Measurements from ENCODE around the gene SH3GL1. TPM values are rescaled to one million over a fixed set of nuclear protein-coding genes. Genes with fewer than 3 reads are reported as not detected.
A peak's percentile ranks its signal among the peaks of the same experiment; 100 is the strongest.

SH3GL1 gene
- total RNA-seq, 2 experiments from 2014 or later = 39.3 to 40.9 TPM

GRCh38 chr19:4376028-4376670, 24.2 kb downstream of the SH3GL1 start:
- peaks cover 10% of the 10 kb centered on the region for H3K36me3 Mint-ChIP-seq (ENCODE audit: low read depth)
- H3K4me1 Mint-ChIP-seq (ENCODE audit: low read depth) = peaks cover 44% of the 10 kb centered on the region
- no peaks in the 10 kb centered on the region for H3K27me3 Mint-ChIP-seq
- Histone ChIP-seq H3K4me1 (ENCODE audit: insufficient read depth, low read length) (peaks cover 100% of the 10 kb centered on the region), H3K27me3 (ENCODE audit: control insufficient read depth in 1 of 2, insufficient read depth in 2 of 2, low read length in 2 of 2) (no peaks in the 10 kb centered on the region), H3K36me3 (ENCODE audit: insufficient read depth, low read length) (peaks cover 25% of the 10 kb centered on the region), H3K4me3 (ENCODE audit: low read length) (no peak overlapping the region), H3K27ac (ENCODE audit: low read depth in 1 of 2, low read length in 2 of 2) (no peak overlapping the region), H3K9me3 (ENCODE audit: control insufficient read depth in 1 of 2, insufficient read depth in 1 of 2, low read length in 2 of 2) (no peaks in the 10 kb centered on the region)
- H3K9me3 Mint-ChIP-seq = no peaks in the 10 kb centered on the region
- peak overlapping the region; percentile 74 for H3K4me3 Mint-ChIP-seq
- intact Hi-C loops (cut with DNase I, micrococcal nuclease) = no loop called here
- peak overlapping the region; percentile 71 for H3K27ac Mint-ChIP-seq
- ChIA-PET POLR2A (interaction anchor here (1.4 kb wide), 1 partner anchor 26 kb away, joined by 4 read pairs; the partner anchor contains the start of gene CHAF1A), CTCF (interaction anchor here (1.2 to 2.2 kb wide), 2 partner anchors 22 to 24 kb away, joined by 4 to 8 read pairs; partner anchors contain the start of gene SH3GL1)
- TF ChIP-seq CTCF (IDR thresholded peaks at IDR 0.05) = no peak
- ATAC-seq (ENCODE audit: poor library complexity) (no peak), DNase-seq (no peak)

- no peak overlapping the region for H3K27ac ChIP-seq (ENCODE audit: low read depth in 1 of 2, low read length in 2 of 2)
- no peaks in the 10 kb centered on the region for H3K27me3 ChIP-seq (ENCODE audit: control insufficient read depth in 1 of 2, insufficient read depth in 2 of 2, low read length in 2 of 2)
- H3K4me3 ChIP-seq (ENCODE audit: low read length) = no peak overlapping the region
- intact Hi-C loops (cut with DNase I, micrococcal nuclease) = loop anchor here in 1 of 2 experiments (2.0 kb wide), 1 partner anchor 15 kb away; no protein-coding TSS in a partner anchor
- Mint-ChIP-seq H3K4me1 (ENCODE audit: low read depth) (peaks cover 44% of the 10 kb centered on the region), H3K27ac (peak overlapping the region; percentile 71), H3K4me3 (no peak overlapping the region), H3K27me3 (no peaks in the 10 kb centered on the region), H3K9me3 (no peaks in the 10 kb centered on the region), H3K36me3 (ENCODE audit: low read depth) (peaks cover 10% of the 10 kb centered on the region)
- TF ChIP-seq CTCF (IDR thresholded peaks at IDR 0.05) = no peak
- ChIA-PET POLR2A (interaction anchor here (1.4 kb wide), 1 partner anchor 27 kb away, joined by 4 read pairs; the partner anchor contains the start of gene CHAF1A), CTCF (interaction anchor here (0.7 to 2.2 kb wide), 3 partner anchors 23 to 32 kb away, joined by 4 to 8 read pairs (median 4); partner anchors contain the start of genes MPND and SH3GL1)
- H3K4me1 ChIP-seq (ENCODE audit: insufficient read depth, low read length) = peaks cover 100% of the 10 kb centered on the region
- no peak for ATAC-seq (ENCODE audit: poor library complexity)
- H3K36me3 ChIP-seq (ENCODE audit: insufficient read depth, low read length) = peaks cover 28% of the 10 kb centered on the region
- DNase-seq = no peak
- no peaks in the 10 kb centered on the region for H3K9me3 ChIP-seq (ENCODE audit: control insufficient read depth in 1 of 2, insufficient read depth in 1 of 2, low read length in 2 of 2)
Measured at GRCh38 chr19:4375164-4376027, 25.0 kb downstream of the SH3GL1 start.

GRCh38 chr19:4374498-4375163, 25.7 kb downstream of the SH3GL1 start:
- peaks cover 42% of the 10 kb centered on the region for H3K4me1 Mint-ChIP-seq (ENCODE audit: low read depth)
- ChIA-PET CTCF (interaction anchor here (0.7 to 1.2 kb wide), 2 partner anchors 24 to 31 kb away, joined by 4 read pairs; partner anchors contain the start of gene MPND), POLR2A (interaction anchor here (1.4 kb wide), 1 partner anchor 28 kb away, joined by 4 read pairs; the partner anchor contains the start of gene CHAF1A)
- H3K9me3 Mint-ChIP-seq = no peaks in the 10 kb centered on the region
- Histone ChIP-seq H3K4me1 (ENCODE audit: insufficient read depth, low read length) (peaks cover 100% of the 10 kb centered on the region), H3K4me3 (ENCODE audit: low read length) (no peak overlapping the region), H3K27ac (ENCODE audit: low read depth in 1 of 2, low read length in 2 of 2) (peak overlapping the region in 1 of 2 donors; percentile 9), H3K27me3 (ENCODE audit: control insufficient read depth in 1 of 2, insufficient read depth in 2 of 2, low read length in 2 of 2) (no peaks in the 10 kb centered on the region), H3K9me3 (ENCODE audit: control insufficient read depth in 1 of 2, insufficient read depth in 1 of 2, low read length in 2 of 2) (no peaks in the 10 kb centered on the region), H3K36me3 (ENCODE audit: insufficient read depth, low read length) (peaks cover 28% of the 10 kb centered on the region)
- no peaks in the 10 kb centered on the region for H3K27me3 Mint-ChIP-seq
- no peak for TF ChIP-seq CTCF (IDR thresholded peaks at IDR 0.05)
- H3K36me3 Mint-ChIP-seq (ENCODE audit: low read depth) = peaks cover 3% of the 10 kb centered on the region
- no peak overlapping the region for H3K4me3 Mint-ChIP-seq
- ATAC-seq (ENCODE audit: poor library complexity) = no peak
- no peak overlapping the region for H3K27ac Mint-ChIP-seq
- intact Hi-C loops (cut with DNase I, micrococcal nuclease) = loop anchor here in 1 of 2 experiments (2.0 kb wide), 1 partner anchor 16 kb away; no protein-coding TSS in a partner anchor
- peak in 2 of 14 experiments; percentile 44 to 60 for DNase-seq

Data from CD4-positive, alpha-beta T cell (primary cell).